ENCODE data around the gene GDF11. TPM values are rescaled to one million over a fixed set of nuclear protein-coding genes. Genes with fewer than 3 reads are reported as not detected.

The GDF11 gene
- total and polyA plus RNA-seq, 11 donors, result 6.9 to 18.2 (median 12.4) TPM

DNA sequence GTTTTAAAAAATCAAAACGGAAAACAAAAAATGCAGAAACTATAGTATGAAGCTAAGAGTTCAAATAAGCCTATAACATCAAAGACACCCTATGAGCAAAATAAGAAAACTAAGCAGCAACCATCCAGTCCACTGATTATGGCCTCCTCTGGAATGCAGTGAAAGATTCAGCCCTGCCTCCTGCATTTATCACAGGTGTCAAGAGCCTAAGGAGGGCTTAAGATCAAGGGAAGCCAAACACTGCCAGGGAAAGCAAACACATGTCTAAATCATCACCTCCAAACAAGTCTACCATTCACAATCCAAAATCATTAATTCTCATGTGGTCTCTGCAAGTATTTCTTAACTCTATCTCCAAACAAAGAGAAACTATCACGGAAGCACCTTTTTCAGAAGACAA lies 46.2 kb downstream of the GDF11 start:
- Histone ChIP-seq H3K4me1 (no peaks in the 10 kb centered on the region), H3K27ac (no peak overlapping the region), H3K4me3 (no peak overlapping the region), H3K27me3 (no peaks in the 10 kb centered on the region), H3K36me3 (peaks cover 0 to 100% (median 95%) of the 10 kb centered on the region in 9 donors), H3K9me3 (no peaks in the 10 kb centered on the region)
- TF ChIP-seq POLR2A (IDR thresholded peaks at IDR 0.05) (no peak), CTCF (IDR thresholded peaks at IDR 0.05) (no peak)
- intact Hi-C loops (cut with DNase I), result loop anchor here in 1 of 10 donors (5.0 kb wide), 1 partner anchor 37 kb away; no protein-coding TSS in a partner anchor
- no peak for ATAC-seq
- WGBS, 4 donors, result 89 to 93% (median 93%) methylated on average over 2 of the region's 2 CpGs
- DNase-seq, result no peak

DNA sequence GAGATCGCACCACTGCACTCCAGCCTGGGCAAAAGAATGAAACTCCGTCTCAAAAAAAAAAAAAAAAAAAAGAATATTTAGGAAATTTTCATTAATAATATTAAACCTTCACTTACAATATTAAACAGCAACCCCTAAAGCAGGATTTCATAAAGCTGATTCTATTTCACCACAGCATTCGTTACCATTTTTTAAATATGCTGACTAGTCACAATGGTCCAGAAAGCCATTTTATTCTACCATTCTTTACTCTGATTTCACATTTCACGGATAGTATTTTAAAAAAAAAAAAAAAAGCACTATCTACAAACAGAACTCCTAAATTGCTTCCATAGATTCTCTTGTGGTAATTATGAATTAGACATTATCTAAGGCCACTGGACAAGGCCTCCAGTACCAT lies 47.0 kb downstream of the GDF11 start:
- Histone ChIP-seq H3K9me3 (no peaks in the 10 kb centered on the region), H3K27me3 (no peaks in the 10 kb centered on the region), H3K4me1 (no peaks in the 10 kb centered on the region), H3K27ac (no peak overlapping the region), H3K4me3 (no peak overlapping the region), H3K36me3 (peaks cover 4 to 100% (median 95%) of the 10 kb centered on the region in 9 donors)
- TF ChIP-seq CTCF (IDR thresholded peaks at IDR 0.05) (no peak), POLR2A (IDR thresholded peaks at IDR 0.05) (no peak)
- intact Hi-C loops (cut with DNase I), result loop anchor here in 3 of 10 donors (5.0 kb wide), 2 partner anchors 38 to 43 kb away; no protein-coding TSS in a partner anchor
- ATAC-seq (no peak), DNase-seq (no peak)
- 91 to 96% (median 94%) methylated on average over 4 of the region's 4 CpGs for WGBS, 4 donors

GRCh38 chr12:55795950-55796349 lies 53.0 kb downstream of the GDF11 start:
- intact Hi-C loops (cut with DNase I), result loop anchor here in 9 of 10 donors (2.0 to 5.0 kb wide), 3 partner anchors 54 to 59 kb away; partner anchors contain the start of gene GDF11 (in 1 of the 9)
- H3K27ac ChIP-seq, result no peak overlapping the region
- peaks cover 0 to 7% (median 0%) of the 10 kb centered on the region in 12 donors for H3K4me1 ChIP-seq
- ATAC-seq, result no peak
- no peaks in the 10 kb centered on the region for H3K27me3 ChIP-seq
- H3K4me3 ChIP-seq, result no peak overlapping the region
- TF ChIP-seq POLR2A (IDR thresholded peaks at IDR 0.05), result no peak
- TF ChIP-seq CTCF (IDR thresholded peaks at IDR 0.05), result no peak
- peaks cover 5 to 100% (median 94%) of the 10 kb centered on the region in 9 donors for H3K36me3 ChIP-seq
- DNase-seq, result no peak
- H3K9me3 ChIP-seq, result no peaks in the 10 kb centered on the region

GRCh38 chr12:55797068-55797467 lies 54.1 kb downstream of the GDF11 start:
- DNase-seq (peak in 1 of 5 donors; percentile 18), ATAC-seq (peak in 2 of 4 donors; percentile 52 to 60)
- 43 to 48% (median 47%) methylated on average over 5 of the region's 5 CpGs for WGBS, 4 donors
- no peaks in the 10 kb centered on the region for H3K27me3 ChIP-seq
- H3K9me3 ChIP-seq, result no peaks in the 10 kb centered on the region
- H3K27ac ChIP-seq, result no peak overlapping the region
- H3K4me3 ChIP-seq, result no peak overlapping the region
- peaks cover 0 to 7% (median 0%) of the 10 kb centered on the region in 12 donors for H3K4me1 ChIP-seq
- TF ChIP-seq POLR2A (IDR thresholded peaks at IDR 0.05), result no peak
- TF ChIP-seq CTCF (IDR thresholded peaks at IDR 0.05), result peak in 11 of 12 donors; percentile 29 to 65 (median 47)
- H3K36me3 ChIP-seq, result peaks cover 5 to 100% (median 95%) of the 10 kb centered on the region in 9 donors
- intact Hi-C loops (cut with DNase I), result loop anchor here in 9 of 10 donors (2.0 to 5.0 kb wide), 3 partner anchors 55 to 60 kb away; partner anchors contain the start of gene GDF11 (in 1 of the 9)
